ENCODE data around the gene SDC3.

The SDC3 gene

GRCh38 chr1:30888391-30888790 is 20.2 kb downstream of the SDC3 start:
- no peak for DNase-seq (ENCODE audit: low spot score)

GRCh38 chr1:30887485-30888315 is 20.9 kb downstream of the SDC3 start:
- no peak for DNase-seq (ENCODE audit: low spot score)

DNA sequence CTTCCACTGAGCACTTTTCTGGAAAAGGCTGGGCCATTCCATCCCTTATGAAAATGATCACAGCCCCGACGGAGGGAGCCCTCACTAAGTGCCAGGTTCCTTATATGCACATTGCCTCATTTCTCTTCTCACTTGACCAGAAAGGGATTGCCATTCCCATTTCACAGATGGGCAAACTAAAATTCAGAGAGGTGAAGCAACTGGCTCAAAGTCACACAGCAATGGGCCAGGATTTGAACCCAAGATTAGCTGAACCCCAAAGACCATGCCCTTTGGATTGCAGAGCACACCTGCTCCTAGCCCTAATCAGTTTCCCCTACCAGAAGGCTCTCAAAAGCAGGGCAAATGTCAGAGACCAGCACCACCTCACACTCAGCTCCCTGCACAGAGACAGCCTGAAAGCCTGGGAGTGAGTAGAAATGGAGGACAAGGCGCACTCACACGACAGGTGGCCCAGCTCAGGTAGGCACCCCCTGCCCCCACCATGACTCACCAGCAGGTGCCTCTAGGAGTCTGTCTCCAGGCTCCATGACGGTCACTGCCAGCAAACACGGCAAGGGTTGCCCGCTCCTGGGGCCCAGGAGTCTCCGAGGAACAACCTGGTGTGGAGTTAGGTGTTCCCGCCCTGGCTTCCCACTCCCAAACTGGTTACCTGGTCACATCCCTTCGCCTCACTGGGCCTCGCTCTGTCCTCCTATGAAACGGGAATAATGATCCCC is 21.7 kb downstream of the SDC3 start:
- DNase-seq (ENCODE audit: low spot score): no peak

DNA sequence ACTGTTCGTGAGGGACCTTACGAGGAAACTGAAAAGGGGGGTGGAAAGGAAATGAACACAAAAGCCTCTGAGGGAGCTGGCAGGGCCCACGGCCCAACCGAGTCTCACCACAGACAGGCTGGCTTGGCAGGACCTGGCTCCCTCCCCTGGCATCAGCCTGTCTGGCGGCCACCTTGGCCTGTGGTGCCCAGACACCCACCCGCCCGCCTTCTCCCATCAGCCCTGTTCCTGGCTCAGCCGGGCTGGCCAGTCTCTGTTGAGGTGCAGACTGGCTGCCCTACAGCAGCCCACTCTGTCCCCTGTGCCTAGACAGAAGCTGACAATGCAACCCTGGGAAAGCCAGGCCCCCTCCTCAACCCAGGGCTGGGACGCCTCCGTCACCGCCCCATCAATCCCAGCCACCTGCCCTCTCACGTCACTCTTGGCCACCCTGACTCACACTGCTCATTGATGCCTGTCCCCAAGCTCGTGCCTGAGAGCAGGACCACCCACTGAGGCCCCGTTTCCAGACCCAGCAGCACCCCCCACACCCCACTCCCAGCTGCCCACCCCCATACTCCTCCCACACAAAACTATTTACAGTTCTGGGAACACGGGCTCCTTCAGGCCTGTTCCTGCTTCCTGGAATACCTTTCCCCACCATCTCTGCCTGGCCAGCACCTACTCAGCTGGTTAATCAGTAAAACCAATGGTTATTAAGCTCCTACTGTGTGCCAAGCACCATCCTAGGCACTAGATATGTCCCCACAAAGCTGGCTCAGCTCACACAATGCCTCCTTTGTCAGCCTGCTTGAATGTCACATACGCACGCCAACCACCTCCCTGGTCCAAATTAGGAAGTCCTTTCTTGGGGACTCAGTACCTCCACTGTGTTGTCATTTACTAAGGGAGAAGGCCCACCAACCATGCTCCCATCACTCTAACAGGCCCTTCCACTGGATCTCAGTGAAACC is 22.7 kb downstream of the SDC3 start:
- no peak for DNase-seq (ENCODE audit: low spot score)

DNA sequence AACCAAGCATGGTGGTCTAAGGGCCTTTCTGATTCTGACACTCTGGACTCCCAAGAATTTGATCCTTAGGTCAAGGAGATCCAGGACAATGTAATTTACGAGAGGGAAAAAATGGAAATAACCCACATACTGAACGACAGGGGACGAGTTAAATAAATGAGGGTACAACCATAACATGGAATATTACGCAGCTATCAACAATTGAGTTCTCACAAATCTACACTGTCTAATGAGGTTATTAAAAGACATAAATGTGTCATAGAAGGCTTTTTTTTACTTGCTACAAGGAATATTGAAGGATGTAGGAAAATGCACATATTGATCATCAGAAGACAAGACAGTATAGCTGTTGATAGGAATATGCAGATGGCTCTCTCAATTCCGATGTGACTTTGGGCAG is 23.8 kb downstream of the SDC3 start:
- no peak for DNase-seq (ENCODE audit: low spot score)

GRCh38 chr1:30883389-30884172 is 25.0 kb downstream of the SDC3 start:
- DNase-seq (ENCODE audit: low spot score): no peak

GRCh38 chr1:30882678-30883388 is 25.7 kb downstream of the SDC3 start:
- DNase-seq (ENCODE audit: low spot score): no peak

DNA sequence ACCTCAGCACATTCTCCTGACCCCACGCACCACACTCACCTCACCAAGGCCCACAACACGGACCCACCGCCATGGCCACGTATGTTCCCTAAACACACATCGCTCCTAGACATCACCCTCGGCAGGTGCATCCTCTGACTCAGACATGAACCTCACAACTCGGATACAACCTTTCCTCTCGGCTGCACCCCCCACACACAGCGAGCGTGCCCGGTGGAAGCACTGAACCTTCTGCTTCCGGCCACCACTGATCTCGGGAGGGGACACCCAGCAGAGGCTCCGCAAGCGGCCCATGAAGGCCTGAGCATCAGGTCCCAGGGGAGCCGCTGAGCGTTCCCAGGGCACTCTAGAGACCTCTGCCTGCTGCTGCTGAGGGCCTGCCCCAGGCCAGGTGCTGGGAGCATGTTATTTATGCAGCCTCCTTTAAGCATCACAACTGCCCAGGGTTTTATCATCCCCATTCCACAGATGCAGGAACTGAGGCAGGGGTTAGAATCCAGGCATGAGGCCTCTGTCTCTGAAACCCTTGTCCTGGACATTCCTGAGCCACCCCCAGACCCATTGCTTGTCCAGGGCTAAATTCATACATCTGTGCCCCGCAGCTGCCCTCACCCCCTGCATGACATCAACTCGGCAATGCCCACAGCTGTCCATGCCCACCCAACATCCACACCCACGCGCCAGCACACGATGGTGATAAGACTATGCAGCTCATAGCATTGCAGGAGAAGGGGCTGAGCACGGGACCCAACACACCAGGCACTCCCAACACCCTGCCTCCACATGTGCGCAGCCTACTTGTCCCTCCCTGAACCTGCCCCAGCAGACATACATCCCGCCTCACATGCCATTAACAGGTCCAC is 27.0 kb downstream of the SDC3 start:
- DNase-seq (ENCODE audit: low spot score): no peak

DNA sequence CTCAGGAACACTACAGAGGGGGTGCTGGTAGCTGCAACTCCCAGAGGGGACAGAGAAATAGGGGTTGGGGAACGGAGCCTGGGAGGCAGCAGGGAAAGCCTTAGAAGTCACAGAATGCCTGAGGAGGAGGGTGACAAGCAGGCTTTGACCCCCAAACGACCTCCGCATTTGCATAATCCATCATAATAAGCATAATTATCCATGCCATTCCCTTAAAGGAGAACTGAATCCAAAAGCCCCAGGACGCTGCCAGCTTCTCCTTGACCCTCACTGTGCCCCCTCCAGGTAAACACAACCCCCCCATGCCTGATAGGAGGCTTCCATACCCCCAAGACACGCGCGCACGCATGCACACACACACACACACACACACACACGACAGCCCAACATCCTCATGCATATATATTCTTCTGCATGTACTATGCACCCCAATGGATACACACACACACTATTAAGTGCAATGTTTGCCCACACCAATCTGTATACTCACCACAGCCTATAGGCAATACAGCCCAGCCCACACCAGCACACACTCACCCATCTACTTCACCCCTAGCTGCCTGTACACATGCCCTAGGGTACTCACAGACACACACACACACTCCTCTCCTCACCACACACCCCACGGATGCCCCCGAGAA is 27.8 kb downstream of the SDC3 start:
- no peak for DNase-seq (ENCODE audit: low spot score)

GRCh38 chr1:30879940-30880677 is 28.4 kb downstream of the SDC3 start:
- no peak for DNase-seq (ENCODE audit: low spot score)

DNA sequence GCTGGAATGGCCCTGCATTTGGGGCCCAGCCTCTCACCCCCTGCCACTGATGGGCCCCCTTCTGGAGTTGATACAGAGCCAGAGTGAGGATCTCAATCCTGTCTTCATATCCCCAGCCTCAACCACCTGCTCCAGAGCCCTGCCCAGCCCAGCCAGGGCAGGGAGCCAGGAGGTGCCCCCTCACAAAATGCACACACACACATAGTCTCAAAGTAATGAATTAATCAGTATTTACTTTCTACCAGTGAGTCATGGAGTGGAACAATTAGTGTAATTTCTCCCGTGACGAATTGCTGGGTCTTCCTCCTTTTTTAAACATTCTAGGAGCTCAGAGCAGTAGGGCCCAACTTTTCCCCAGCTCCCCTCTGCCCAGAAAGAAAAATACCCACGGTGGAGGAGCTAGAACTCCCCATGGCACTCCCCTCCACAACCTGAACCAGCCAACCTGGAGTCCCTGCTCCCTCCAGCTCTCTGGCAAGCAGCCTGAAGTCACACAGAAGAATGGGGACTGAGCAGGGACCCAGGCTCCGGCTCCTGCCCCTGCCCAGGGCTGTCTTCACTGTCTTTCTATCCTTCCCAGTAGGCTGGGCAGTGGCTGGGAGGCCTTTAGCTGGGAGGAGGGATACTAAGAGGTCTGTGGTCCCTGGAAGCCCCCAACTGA is 29.3 kb downstream of the SDC3 start:
- DNase-seq (ENCODE audit: low spot score): no peak

DNA sequence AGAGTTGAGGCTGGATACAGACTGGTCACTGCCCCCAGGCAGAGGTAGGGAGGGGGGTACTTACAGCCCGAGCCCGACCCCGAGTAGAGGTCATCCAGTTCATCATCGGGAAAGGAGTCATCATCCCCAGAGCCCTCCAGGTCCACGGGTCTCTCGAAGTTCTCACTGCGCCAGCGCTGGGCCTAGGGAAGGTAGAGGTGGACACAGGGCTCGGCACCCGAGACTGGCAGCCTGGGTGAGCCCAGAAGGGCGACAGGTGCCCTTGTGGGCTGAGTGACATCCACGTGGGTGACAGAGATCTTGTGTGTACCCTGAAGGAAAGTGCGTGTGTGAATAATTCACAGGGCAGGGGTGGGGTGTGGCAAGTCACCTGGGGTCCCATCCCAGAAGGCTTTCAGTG is 30.0 kb downstream of the SDC3 start:
- DNase-seq (ENCODE audit: low spot score): no peak

DNA sequence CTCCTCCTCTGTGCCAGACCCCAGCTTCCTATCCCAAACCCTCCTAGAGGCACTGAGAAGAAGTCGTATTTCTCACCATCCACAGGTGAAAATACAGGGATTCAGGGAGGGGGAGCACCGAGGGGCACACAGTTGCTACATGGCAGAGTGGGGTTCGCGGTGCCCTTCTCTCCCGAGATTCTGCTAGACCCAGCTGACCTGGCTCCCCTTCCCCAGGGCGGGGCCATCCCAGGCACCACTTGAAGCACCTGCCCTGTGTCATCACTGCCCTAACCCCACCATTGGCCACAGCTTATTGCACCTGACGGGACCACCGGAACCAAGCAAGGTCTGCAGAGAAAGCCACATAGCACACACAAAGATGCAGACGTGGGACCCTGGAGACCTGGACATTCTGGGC is 30.5 kb downstream of the SDC3 start:
- DNase-seq (ENCODE audit: low spot score): no peak

DNA sequence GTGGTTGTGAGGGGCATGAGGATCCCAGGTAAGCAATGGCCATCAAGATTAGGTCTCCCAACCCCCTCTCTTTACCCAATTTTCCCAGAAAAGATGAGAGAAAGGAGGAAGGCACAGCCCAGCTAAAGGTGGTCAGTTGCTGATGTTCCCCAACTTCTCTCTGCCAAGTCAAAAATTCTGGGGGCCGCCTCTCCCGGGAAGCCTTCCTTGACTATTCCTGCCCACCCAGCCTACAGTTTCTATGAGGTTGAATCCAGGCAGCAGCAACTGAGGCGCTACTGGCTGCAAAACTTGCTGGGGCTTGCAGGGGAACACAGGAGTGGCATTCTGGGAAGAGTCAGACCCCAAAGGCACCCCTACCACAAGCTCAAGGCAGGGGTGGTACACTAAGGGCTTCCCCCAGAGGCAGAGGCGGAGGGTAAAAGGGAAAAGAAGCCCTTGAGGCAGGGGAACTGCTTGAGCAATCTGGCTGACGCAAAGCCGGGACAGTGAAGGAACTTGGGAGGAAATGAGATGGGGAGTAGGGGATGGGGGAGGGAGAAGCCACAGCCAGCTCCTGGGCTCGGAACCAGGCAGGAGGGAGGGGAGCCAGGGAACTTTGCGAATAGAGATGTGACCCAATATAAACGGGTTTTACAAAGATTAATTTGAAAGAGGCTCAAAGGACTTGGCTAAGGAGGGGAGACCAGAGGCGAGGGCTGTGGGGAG is 31.2 kb downstream of the SDC3 start:
- no peak for DNase-seq (ENCODE audit: low spot score)

DNA sequence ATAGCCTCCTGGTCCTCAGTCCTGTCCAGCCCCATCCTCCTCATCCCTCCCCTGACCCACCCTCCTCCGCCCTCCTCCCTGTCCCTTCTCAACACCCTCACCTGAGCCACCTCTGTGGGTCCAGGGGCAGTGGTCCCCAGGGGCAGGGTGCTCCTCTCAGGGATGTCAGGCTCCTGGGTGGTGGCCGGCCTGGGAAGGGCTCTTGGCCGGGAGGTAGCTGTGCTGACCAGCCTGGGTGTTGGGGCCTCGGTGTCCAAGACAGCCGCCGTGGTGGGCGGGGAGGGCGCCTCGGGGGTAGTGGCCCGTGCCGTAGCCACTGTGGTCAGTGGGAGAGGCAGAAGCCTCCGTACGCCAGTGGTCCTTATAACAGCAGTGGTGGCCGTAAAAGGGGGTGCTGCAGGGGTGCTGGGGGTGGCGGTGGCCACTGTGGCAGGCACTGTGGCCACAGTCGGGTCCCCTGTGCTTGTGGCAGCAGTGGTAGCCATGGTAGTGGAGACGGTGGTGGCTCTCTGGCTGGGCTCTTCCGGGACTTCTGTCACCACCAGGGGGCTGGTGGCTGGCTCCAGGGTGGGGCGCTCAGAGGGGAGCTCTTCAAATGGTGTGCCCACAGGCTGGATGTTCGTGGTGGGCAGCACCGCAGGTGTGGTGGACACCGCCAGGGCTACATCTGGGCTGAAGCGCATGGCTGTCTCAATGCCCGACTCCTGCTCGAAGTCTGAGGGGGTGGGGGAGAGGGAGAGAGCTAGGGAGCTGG is 31.9 kb downstream of the SDC3 start:
- DNase-seq (ENCODE audit: low spot score): no peak

DNA sequence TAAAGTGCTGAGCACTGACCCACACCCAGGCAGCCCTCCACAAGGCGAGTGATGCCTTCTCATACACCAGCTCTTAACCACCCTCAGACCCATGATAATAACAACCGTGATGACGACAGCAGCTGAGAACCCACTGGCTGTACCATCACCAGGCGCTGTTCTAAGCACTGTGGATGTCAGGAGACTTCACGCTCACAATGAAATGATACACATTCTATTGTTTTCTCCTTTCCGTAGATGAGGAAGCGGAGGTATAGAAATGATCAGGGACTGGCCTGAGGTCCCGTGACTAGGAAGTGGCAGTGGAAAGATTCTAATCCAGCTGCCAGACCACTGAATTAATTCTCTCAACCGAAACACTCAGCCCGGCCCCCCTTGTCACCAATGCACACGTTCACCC is 32.6 kb downstream of the SDC3 start:
- DNase-seq (ENCODE audit: low spot score): no peak

DNA sequence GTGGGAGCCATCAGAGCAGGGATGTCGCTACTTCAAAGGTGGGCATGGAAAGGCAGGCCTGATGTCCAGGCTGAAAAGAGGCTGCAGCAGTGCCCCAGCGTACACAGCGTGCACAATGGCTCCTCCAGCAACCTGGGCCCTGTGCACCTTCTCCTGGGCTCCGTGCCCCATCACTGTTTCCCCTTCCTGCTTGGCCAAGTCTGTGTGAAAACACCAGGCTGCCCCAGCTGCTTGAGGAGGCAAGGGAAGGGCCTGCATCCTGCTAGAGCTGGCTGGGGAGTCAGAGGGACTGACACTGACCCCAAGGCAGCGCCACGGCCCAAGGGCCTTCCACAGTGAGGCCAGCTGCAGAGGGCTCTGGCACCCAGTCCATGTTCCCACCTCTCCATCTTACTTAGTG is 33.4 kb downstream of the SDC3 start:
- DNase-seq (ENCODE audit: low spot score): no peak
